GM12873 (cell line): ENCODE data around the gene PCDHGA12.

ENCODE experiments used
- TF ChIP-seq, protein P1 (sequence below): IDR thresholded peaks from 2 replicates; pipeline ENCODE4 v1.5.1; 2012; ENCODE audit warnings: low read depth, mild to moderate bottlenecking, moderate library complexity, low read length, control low read depth; ENCODE audit not compliant: insufficient read depth; ENCODE audit errors: missing control alignments

PCDHGA12 gene

DNA sequence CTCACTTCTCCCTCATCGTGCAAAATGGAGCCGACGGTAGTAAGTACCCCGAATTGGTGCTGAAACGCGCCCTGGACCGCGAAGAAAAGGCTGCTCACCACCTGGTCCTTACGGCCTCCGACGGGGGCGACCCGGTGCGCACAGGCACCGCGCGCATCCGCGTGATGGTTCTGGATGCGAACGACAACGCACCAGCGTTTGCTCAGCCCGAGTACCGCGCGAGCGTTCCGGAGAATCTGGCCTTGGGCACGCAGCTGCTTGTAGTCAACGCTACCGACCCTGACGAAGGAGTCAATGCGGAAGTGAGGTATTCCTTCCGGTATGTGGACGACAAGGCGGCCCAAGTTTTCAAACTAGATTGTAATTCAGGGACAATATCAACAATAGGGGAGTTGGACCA lies 979 bp downstream of the PCDHGA12 start:
- TF ChIP-seq, protein P1, sequence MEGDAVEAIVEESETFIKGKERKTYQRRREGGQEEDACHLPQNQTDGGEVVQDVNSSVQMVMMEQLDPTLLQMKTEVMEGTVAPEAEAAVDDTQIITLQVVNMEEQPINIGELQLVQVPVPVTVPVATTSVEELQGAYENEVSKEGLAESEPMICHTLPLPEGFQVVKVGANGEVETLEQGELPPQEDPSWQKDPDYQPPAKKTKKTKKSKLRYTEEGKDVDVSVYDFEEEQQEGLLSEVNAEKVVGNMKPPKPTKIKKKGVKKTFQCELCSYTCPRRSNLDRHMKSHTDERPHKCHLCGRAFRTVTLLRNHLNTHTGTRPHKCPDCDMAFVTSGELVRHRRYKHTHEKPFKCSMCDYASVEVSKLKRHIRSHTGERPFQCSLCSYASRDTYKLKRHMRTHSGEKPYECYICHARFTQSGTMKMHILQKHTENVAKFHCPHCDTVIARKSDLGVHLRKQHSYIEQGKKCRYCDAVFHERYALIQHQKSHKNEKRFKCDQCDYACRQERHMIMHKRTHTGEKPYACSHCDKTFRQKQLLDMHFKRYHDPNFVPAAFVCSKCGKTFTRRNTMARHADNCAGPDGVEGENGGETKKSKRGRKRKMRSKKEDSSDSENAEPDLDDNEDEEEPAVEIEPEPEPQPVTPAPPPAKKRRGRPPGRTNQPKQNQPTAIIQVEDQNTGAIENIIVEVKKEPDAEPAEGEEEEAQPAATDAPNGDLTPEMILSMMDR, result no peak

DNA sequence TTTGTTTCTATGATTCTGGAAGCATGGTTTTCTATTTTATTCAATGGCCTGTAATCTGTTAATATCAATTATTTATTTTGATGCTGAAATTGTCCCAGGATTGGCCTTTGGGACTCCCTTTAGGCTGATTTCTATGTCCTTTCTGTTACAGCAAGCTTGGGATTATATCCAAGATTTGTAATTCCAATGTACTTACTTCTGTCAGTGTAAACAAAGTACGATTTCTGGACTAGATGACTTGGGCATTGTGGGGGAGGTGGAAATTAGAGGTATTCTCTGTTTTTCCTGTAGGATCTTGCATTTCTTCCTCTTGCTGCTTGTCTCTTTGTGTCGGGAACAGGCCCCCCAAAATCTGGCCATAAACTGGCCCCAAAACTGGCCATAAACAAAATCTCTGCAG lies 3.7 kb downstream of the PCDHGA12 start:
- TF ChIP-seq, protein P1, result no peak

DNA sequence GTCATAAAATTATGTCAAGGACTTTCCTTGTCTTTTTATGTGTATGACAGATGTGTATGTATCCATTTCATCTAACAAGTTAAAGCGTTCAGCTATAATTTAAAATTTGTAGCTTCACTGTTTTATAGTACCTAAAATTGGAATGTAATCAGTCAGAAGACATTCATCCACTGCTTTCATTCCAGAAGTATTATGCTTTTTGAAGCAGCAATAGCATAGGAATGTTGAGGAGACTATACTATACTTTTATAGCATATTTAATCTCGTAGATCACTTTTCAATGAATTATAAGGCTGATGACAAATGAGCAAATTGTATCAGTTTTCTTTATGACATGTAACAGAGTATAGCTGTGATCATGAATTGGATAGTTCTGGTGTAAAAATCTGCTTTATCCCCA lies 6.9 kb downstream of the PCDHGA12 start:
- TF ChIP-seq, protein P1, result no peak

DNA sequence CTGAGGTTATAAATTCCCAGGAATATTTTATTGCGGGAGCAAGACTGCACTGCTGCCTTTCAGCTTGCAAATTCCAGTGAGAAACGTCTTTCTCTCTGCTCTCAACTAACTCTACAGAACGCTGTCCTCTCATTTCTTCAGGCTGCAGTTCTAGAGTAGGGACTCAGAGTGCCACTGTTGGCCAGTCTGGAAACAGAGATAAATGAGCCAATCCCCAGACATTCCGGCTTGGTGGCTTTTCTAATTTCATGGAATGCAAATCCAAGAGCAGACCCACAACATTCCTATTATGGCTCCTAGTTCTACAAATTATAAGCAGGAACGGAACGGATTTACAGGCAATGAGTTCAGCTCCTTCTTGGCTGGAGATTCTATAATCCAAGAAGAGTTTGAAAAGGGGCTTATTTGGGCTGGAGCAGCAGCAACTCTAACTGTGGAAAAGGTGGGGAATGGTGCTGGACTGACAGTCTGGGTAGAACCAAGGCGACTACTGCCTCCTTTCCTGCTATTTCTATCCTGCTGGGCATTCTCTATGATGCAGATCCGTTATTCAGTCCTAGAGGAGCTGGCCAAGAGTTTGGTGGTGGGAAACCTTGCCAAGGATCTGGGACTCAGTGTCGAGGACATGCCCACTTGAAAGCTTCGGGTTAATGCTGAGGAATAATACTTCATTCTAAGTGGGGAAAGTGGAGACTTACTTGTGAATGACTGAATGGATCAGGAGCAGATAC lies 9.3 kb downstream of the PCDHGA12 start:
- TF ChIP-seq, protein P1, result no peak

DNA sequence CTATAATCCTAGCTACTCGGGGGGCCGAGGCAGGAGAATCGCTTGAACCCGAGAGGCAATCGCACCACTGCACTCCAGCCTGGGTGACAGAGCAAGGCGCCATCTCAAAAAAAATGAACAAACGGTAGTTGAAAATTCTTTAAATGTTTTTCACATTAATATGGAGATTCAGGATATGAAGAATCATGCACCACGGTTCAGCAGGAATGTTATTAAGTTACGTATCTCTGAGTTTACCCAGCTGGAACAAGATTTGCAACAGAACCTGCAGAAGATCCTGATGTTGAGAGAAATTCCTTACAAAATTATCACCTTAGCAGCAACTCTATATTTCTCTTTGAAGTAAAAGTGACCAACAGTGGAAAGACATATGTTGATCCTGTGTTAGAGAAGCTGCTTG lies 10.0 kb downstream of the PCDHGA12 start:
- TF ChIP-seq, protein P1, result no peak

DNA sequence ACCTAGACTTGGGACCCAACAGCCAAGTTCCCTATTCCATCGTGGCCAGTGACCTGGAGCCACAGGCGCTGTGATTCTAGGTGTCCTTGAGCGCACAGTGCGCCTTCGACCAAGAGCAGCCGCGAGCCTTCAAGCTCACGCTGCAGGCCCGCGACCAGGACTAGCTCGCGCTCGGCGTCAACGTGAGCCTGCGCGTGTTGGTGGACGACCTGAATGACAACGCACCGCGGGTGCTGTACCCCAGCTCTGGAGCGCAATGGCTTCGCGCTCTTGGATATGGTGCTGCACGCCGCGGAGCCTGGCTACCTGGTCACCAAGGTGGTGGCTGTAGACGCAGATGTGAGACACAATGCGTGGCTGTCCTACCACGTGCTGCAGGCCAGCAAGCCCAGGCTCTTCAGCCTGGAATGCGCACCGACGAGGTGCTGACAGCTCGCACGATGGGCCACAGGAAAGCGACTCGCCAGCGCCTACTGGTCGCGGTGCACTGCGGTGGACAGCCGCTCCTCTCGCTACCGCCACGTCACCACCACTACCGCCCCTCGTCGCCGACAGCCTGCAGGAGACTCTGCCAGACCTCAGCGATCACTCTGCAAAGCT lies 11.4 kb downstream of the PCDHGA12 start:
- TF ChIP-seq, protein P1, result no peak

DNA sequence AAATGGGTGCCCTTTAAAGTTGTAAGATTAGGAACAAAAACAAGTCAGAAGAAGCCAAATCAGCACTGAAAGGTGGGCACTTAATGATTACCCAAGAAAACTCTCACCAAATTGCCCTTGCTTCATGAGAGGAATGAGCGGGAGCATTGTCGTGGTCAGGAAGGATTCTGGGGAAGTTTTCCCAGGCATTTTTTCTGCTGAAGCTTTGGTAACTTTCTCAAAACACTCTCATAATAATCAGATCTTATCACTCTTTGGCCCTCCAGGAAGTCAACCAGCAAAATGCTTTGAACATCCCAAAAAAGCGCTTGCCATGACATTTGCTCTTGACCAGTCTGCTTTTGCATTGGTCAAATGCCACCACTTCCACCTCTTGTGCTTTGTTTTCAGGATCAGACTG lies 35.0 kb downstream of the PCDHGA12 start:
- TF ChIP-seq, protein P1, result no peak
